Retina (tissue), 1 donor: ENCODE measurements around the gene FBXO41.
A peak's percentile ranks its signal among the peaks of the same experiment; 100 is the strongest.

Experiments used
- DNase-seq: peaks from one replicate; pipeline ENCODE4 v3.0.0-alpha.2; 2016

FBXO41 gene

GRCh38 chr2:73238976-73239375, 45.3 kb downstream of the FBXO41 start:
- no peak for DNase-seq

GRCh38 chr2:73238149-73238548, 46.1 kb downstream of the FBXO41 start:
- DNase-seq: no peak

GRCh38 chr2:73237168-73237567, 47.1 kb downstream of the FBXO41 start:
- DNase-seq: no peak

DNA sequence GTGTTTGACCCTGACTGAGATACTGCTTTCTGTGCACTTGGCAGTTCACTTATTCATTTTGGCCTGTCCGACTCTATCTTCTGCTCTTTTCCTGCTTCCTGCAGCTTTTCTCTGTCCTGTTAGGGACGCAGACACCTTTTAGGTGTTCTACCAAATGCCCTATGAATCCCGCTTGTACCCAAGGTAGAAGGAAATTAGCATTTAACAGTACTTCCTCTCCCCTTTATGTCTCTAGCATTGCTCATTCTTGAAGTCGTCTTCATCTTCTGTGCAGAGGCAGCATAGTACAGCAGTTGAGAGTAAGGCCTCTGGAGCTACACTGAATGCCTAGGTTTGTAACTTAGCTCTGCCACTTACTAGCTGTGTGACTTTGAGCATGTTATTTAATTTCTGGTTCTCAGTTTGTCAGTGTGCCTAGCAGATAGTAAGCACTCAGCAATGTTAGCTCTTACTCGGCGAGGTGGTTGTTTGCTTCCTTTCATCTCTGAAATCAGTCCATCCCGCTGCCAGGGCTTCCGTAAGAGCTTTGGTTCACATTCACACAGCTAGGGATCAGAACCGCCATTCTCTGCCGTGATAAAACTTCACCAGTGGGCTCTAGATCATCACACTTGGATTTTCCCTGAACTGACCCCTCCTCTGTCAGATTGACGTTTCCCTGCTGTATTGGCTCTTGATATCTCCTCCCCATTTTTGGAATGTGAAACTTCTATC, 48.8 kb downstream of the FBXO41 start:
- no peak for DNase-seq

DNA sequence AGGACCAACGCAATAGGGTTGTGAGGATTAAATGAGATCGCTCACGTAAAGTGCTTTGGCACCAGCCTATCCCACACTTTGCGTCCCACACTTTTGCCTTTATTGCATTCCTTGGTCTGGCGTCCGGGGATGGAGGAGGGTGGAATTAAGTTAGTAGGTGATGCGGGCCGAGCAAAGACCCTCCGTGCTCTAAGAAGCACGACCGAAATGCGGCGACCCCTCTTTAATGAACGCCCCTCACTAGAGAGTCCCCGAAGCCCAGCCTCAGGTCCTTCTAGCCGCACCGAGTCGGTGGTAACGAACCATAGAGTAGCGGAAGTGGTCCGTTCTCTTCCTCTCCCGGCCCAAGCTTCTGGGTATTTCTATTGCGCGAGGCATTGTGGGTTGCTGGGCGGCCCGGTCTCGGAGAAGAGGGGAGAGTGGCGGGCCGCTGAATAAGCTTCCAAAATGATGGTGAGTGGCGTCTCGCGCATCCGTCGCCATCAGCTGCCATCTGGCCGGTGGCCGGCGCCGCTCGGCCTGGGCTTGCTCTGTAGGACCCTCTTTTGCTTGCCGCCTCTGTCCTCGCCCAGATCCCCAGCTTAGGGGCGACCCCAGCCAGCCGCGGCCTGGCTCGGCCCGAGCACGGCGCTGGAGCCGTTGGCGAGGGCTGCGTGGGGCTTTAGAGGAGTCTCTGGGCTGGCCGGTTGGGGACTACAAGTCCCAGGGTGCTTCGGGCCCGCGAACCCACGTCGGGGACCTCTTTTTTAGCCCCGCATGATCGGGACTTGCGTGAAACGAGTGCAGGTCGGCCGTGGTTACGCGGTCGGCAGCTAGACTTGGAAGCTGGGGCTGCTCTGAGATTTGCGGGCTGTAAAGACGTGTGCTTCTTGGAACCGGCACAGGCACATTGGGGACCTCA, 50.1 kb downstream of the FBXO41 start, which contains the start of gene CCT7:
TSS of gene CCT7 (plus strand) at position 377 of the 901 bp plus-strand sequence. CDS start at position 448, 71 bp downstream.
- peak; percentile 98 for DNase-seq

DNA sequence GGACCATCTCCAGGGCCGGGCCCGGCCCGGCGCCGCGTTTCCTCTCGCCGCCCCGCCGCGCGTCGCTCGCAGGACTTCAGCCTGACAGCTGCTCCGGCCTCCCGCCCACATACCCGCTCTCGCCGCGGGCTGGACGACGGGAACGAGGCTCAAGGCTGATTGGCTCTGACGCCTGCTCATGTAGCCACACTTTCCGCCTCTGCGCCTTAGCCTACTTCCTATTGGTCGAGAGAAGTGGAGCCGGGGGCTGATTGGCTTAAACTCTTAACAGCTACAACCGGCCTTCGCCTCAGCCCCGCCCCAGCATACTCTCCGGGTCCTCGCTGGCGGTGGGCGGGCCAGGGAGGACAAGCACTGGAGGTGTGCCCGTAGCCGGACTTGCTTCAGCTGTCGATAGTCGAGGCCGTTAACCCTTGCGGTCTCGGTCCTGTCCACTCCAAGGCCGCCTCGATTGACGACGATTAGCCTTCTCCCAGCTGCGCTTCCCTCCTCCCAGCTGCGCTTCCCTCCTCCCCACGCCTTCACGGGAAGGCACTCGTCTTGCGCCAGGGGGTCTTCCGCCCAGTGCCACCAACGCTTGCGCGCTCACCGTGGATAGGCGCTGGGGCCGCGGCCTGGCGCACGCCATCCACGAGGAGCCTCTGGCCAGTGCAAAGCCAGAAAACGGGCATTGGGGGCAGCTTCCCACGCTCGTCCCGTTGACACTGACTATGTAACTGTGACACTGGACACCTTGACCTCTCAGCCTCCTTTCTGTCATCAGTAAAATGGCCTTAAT, 50.9 kb downstream of the FBXO41 start, which contains the start of gene PRADC1:
TSS of gene PRADC1 (minus strand) at position 86 of the 778 bp plus-strand sequence. CDS start at position 7, 79 bp downstream.
- DNase-seq: peak; percentile 97

- no peak for DNase-seq
Measured at GRCh38 chr2:73232403-73233153, 51.7 kb downstream of the FBXO41 start.

GRCh38 chr2:73228631-73229030, 55.6 kb downstream of the FBXO41 start:
- no peak for DNase-seq

DNA sequence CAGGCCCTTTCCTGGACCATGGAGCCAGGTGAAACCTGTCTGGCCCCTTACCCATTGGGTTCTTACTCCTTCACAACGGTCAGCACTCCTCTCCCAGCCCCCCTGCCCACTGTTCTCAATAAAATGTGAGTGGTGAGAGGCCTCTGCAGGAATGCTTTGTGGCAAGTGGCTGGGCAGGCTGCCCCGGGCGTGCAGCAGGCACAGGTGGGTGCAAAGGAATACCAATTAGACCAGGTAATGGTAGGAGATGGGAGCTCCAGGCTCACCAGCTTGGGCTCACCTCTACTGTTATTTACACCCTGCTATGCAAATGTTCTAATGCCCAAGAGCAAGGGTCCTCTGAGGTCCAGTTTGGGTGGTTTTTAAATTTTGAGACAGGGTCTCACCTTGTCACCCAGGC, 57.2 kb downstream of the FBXO41 start:
- no peak for DNase-seq

GRCh38 chr2:73225513-73226360, 58.5 kb downstream of the FBXO41 start:
- no peak for DNase-seq

DNA sequence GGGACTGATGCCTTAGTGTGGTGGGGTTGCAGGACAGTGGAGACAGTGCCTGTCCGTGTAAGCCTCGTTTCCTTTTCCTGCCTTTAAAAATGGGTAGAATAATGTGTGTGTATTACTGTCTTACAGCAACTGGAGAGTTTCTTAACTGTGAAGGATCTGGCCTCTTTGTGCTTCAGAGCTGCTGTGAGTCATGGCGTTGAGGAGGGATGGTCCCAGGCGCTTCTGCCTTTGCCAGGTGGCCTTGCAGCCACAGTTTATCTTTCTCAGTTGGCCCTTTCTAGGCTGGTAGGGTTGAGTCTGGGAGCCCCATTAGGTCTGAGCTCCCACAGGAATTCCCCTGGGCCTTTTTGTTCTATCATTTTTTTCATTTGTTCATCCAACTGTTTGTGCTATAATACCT, 60.5 kb downstream of the FBXO41 start:
- DNase-seq: no peak

DNA sequence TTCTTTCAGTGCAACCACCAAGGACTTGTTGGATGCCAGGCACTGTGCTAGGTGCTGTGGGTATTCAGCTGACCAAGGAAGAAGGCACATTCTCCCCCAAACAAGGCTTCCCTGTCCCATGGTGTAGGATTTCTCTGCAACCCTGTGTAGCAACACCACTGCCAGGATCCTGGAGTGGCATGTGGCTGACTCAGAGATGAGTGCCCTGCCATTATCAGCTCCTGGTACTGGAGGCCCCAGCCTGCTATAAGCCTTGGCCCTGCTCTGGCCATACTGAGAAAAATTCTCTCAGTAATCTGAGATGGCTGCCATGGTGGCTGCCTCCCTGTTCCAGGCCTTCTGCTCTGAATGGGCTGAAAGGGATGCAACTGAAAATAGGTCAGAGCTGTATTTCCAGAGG, 66.0 kb downstream of the FBXO41 start:
- DNase-seq: no peak

DNA sequence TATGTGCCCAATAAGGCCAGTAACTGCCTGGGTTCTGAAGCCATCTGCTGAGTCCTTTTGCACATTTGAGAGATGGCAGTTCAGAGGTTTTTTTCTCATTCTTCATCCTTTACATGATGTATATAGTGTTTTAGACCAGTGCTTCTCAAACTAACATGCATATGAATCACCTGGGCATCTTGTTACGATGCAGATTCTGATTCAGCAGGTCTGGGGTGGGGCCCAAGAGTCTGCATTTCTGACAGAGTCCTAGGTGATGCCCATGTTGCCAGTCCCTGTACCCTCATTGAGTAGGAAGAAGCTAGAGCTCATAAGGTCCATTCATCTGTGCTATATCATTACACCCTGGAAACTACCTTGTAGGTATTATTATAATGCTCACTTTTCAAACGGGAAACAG, 66.5 kb downstream of the FBXO41 start:
- no peak for DNase-seq

GRCh38 chr2:73217160-73217559, 67.1 kb downstream of the FBXO41 start:
- no peak for DNase-seq

GRCh38 chr2:73215254-73215653, 69.0 kb downstream of the FBXO41 start:
- peak; percentile 4 for DNase-seq

DNA sequence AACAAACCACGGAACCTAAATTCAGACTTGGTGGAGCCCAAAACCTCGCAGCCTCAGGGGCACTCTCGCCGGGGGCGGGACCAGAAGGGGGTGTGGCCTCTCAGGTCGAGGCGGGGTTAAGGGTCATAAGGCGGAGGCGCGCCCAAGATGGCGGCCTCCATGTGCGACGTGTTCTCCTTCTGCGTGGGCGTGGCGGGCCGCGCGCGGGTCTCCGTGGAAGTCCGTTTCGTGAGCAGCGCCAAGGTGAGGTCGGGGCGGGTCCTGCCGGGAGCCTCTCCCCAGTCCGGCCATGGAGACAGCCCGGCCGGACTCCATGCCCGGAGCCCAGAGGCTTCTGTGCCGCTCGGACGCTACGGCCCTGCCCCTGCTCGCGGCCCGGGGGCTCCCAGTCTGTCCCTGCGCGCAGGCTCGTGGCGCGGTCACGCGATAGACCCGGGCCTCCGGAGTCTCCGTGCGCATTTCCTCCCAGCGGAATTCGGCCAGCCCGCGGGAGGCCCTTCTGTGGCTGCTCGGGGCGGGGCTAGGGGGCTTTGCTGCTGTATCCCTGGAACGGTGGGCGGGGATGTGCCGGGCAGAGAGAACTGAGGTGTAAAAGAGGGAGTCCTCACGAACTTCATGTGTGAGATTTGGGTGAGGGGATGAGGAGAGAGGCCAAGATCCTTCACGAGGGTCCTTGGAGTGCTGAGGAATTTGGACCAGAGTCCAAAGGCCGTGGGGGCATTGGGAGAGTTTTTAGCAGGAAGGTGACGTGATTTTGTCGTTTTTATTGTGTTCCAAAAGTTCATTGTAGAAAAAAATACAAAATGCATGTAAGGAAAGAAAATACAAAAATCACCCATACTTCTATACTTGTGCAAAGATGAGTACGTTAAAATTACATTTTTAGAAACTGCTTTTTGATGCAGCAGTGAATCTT, 69.9 kb downstream of the FBXO41 start, which contains the start of gene SMYD5:
TSS of gene SMYD5 (plus strand) at position 126 of the 916 bp plus-strand sequence. CDS start at position 148, 22 bp downstream.
- peak; percentile 92 for DNase-seq

GRCh38 chr2:73212448-73213176, 71.7 kb downstream of the FBXO41 start:
- peak; percentile 83 for DNase-seq

GRCh38 chr2:73212098-73212447, 72.2 kb downstream of the FBXO41 start:
- no peak for DNase-seq

DNA sequence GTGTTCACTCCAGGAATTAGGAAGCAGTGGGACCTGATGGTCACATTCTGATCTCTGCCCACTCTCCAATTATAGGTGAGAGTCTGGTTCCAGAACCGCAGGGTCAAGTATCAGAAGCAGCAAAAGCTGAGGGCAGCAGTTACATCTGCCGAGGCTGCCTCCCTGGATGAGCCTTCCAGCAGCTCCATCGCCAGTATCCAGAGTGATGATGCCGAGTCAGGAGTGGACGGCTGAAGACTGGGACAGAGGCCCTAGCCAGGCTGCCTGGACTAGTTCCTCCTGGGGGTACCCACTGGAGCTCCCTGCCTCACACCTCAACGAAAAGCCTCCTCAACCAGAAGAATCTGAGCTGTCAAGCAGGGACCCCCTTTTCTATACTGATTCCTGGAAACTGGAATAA, 73.6 kb downstream of the FBXO41 start:
- DNase-seq: no peak
